Testis (tissue), 3 donors: Measurements from ENCODE around the gene GPR78. TPM values are rescaled to one million over a fixed set of nuclear protein-coding genes. Genes with fewer than 3 reads are reported as not detected.
"Not testable (repeated sequence)": the region's sequence is repeated elsewhere in the genome, so short reads cannot be mapped to it uniquely, and the experiment has no call there.

ENCODE experiments used
- DNase-seq: peaks from one replicate; pipeline ENCODE4 v3.0.0-alpha.2; 2019
- H3K27ac ChIP-seq, 2 donors: fragments of 200-600 bp; sonication (generic); one replicate each; pipeline ENCODE4 v1.5.1; 2019
- H3K27me3 ChIP-seq: fragments of 200-600 bp; sonication (generic); one replicate; pipeline ENCODE4 v1.5.1; 2019
- H3K36me3 ChIP-seq: fragments of 200-600 bp; sonication (generic); one replicate; pipeline ENCODE4 v1.5.1; 2017; ENCODE audit warnings: low read depth; ENCODE audit errors: missing control alignments
- H3K4me1 ChIP-seq: fragments of 200-600 bp; sonication (generic); one replicate; pipeline ENCODE4 v1.5.1; 2019
- H3K4me3 ChIP-seq, 2 donors: fragments of 200-600 bp; sonication (generic); one replicate each; pipeline ENCODE4 v1.5.1; 2017 to 2019
- H3K9me3 ChIP-seq: fragments of 200-600 bp; sonication (generic); one replicate; pipeline ENCODE4 v1.5.1; 2017
- POLR2A ChIP-seq: fragments of 450-650 bp; IDR thresholded peaks from one replicate; pipeline ENCODE4 v1.6.1; 2017; ENCODE audit warnings: antibody characterized with exemption, mild to moderate bottlenecking, moderate library complexity
- WGBS, 2 donors: methylation state at CpG; one replicate each; pipeline ENCODE4 v1.1.5; 2018; 5-methylcytosine and 5-hydroxymethylcytosine counted together
- intact Hi-C: fragments of 100-400 bp; cut with DNase I; formaldehyde crosslinking; loops from one replicate; pipeline ENCODE4 v1.15.1; 2023; ENCODE audit warnings: low total_unique reads
- polyA plus RNA-seq: library from polyadenylated mRNA; stranded (reverse); fragments of 350-450 nt; fragmentation: Illumina TruSeq; extraction: RNeasy Lipid Tissue Mini Kit (QIAGEN cat#74804); gene quantifications from one replicate; pipeline ENCODE4 v1.2.3, GENCODE V29; 2014; ENCODE audit warnings: low read depth, low replicate concordance; ENCODE audit not compliant: insufficient read depth
- total RNA-seq, 2 donors: library from RNA; depleted of rRNA; stranded (reverse); fragments of >200 nt; gene quantifications; one replicate each; pipeline ENCODE4 v1.2.3, GENCODE V29; 2016
- TF ChIP-seq, protein P1 (sequence below), 3 experiments: fragments of 450-650 bp in 2 of 3; fragments of 200-600 bp in 1 of 3; sonication (generic) in 1 of 3; IDR thresholded peaks; one replicate each; pipeline ENCODE4 v1.5.1; 2016 to 2019; ENCODE audit warnings: antibody characterized with exemption in 3 of 3, mild to moderate bottlenecking in 2 of 3, moderate library complexity in 1 of 3

GPR78 gene
- total and polyA plus RNA-seq, 3 donors from 2014 or later, result 0.34 to 0.99 (median 0.39) TPM

DNA sequence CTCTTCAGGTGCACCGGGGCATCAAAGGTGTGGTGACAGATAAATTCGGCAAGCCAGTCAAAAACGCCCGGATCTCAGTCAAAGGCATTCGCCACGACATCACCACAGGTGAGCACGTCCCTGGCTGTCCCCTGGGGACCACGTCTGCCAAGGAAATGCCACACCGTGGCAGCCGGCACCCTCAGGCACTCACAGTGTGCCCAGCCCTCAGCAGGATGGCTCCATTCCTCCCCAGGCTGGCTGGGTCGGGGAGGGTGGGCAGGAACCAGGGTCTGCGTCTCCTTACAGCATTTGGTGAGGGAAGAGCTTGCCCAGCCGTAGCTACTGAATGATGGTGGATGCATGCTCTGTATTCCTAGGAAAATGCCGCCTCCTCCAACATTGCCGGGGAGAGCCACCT is 38.2 kb downstream of the GPR78 start:
- H3K27me3 ChIP-seq, result no peaks in the 10 kb centered on the region
- DNase-seq, result no peak
- no peak overlapping the region for H3K27ac ChIP-seq
- TF ChIP-seq, protein P1, sequence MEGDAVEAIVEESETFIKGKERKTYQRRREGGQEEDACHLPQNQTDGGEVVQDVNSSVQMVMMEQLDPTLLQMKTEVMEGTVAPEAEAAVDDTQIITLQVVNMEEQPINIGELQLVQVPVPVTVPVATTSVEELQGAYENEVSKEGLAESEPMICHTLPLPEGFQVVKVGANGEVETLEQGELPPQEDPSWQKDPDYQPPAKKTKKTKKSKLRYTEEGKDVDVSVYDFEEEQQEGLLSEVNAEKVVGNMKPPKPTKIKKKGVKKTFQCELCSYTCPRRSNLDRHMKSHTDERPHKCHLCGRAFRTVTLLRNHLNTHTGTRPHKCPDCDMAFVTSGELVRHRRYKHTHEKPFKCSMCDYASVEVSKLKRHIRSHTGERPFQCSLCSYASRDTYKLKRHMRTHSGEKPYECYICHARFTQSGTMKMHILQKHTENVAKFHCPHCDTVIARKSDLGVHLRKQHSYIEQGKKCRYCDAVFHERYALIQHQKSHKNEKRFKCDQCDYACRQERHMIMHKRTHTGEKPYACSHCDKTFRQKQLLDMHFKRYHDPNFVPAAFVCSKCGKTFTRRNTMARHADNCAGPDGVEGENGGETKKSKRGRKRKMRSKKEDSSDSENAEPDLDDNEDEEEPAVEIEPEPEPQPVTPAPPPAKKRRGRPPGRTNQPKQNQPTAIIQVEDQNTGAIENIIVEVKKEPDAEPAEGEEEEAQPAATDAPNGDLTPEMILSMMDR (IDR thresholded peaks at IDR 0.05), result no peak
- no peak for TF ChIP-seq POLR2A
- H3K4me3 ChIP-seq, result no peak overlapping the region
- intact Hi-C loops, result no loop called here
- no peaks in the 10 kb centered on the region for H3K9me3 ChIP-seq
- 83 to 87% methylated on average over 7 to 15 of the region's 15 CpGs for WGBS, 2 donors
- H3K36me3 ChIP-seq, result no peaks in the 10 kb centered on the region
- no peaks in the 10 kb centered on the region for H3K4me1 ChIP-seq

DNA sequence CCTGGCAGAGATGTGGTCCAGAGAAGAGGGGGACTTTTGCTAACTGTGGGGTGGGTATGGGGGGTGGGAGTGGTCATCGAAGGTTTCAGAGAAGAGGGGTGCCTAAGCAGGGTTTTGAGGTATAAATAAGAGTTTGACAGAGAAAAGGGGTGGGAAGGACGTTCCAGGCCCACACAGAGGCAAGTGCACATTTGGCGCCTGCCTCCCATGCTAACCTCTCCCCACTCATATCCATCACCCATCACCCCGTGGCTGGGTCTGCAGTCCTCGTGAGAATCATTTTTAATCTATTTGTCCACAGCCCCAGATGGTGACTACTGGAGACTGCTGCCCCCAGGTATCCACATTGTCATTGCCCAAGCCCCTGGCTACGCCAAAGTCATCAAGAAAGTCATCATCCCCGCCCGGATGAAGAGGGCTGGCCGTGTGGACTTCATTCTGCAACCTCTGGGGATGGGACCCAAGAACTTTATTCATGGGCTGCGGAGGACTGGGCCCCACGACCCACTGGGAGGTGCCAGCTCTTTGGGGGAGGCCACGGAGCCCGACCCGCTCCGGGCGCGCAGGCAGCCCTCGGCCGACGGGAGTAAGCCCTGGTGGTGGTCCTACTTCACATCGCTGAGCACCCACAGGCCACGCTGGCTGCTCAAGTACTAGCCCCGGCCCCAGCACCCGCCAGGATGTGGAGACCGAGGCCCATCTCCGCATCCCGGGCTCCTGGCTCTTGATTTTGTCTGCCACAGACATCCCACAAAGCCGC is 38.9 kb downstream of the GPR78 start:
- intact Hi-C loops, result no loop called here
- Histone ChIP-seq H3K9me3 (no peaks in the 10 kb centered on the region), H3K27me3 (no peaks in the 10 kb centered on the region), H3K27ac (no peak overlapping the region), H3K4me3 (no peak overlapping the region), H3K36me3 (no peaks in the 10 kb centered on the region), H3K4me1 (no peaks in the 10 kb centered on the region)
- 90 to 95% methylated on average over 17 to 22 of the region's 28 CpGs for WGBS, 2 donors
- TF ChIP-seq, protein P1 (IDR thresholded peaks at IDR 0.05), result no peak
- no peak for TF ChIP-seq POLR2A
- DNase-seq, result no peak

DNA sequence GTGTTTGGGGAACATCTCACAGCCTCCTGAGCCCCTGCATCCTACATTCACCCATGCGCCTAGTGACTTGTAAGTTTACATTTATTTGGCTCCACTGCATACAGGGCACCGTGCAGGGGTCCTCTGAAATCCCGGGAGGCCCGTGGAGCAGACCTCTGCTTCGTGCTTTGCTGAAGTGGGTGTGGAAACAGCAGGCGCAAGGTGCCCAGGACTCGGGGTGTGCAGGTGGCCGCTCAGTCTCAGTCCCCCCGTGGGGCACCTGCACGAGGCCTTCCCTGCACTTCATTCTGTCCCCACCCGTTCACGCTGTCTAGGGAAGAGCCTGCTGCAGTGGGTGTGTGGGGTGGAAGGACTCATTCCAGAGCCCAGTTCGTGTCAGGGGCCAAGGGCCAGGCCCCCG is 40.9 kb downstream of the GPR78 start:
- H3K36me3 ChIP-seq, H3K27me3 ChIP-seq, H3K27ac ChIP-seq, DNase-seq, H3K4me1 ChIP-seq, intact Hi-C loops, H3K9me3 ChIP-seq, H3K4me3 ChIP-seq: not testable (repeated sequence)
- 79% methylated on average over 9 of the region's 14 CpGs; no CpG with 5 or more reads in 1 of the 2 donors for WGBS, 2 donors

DNA sequence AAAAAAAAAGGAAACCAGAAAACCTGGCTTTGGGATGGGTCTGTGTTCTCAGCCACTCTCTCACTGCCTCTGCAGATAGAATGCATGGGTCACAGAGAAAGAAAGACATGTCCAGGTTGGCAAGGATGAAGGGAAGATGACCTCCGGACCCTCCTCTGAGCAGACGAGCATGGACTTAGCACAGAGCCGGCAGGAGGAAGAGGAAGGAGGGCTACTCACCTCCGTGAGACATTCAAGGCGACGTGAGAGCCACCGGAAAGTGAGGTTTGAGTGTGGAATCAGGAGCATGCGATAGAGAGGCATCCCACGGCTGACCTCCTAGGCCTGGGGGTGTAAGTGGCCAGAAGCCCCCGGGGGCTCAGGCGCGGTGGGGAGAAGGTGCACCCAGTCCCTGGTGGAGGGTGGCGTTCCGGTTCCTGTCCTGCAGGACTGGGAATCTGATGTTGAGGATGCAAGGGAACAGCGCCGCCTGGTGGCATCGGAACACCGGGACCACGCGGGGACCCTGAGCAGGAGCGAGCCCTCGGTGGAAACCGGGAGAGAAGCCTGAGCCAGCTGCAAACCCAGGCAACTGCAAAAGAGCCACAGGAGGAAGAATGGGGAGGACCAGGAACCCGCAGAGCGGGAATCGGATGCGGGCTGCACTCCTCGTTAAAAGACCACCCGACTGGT is 44.5 kb downstream of the GPR78 start:
- H3K4me1 ChIP-seq, H3K36me3 ChIP-seq, intact Hi-C loops, H3K27me3 ChIP-seq, H3K27ac ChIP-seq, H3K4me3 ChIP-seq, DNase-seq, H3K9me3 ChIP-seq: not testable (repeated sequence)
- no CpG with 5 or more reads among the region's 29 CpGs for WGBS, 2 donors

DNA sequence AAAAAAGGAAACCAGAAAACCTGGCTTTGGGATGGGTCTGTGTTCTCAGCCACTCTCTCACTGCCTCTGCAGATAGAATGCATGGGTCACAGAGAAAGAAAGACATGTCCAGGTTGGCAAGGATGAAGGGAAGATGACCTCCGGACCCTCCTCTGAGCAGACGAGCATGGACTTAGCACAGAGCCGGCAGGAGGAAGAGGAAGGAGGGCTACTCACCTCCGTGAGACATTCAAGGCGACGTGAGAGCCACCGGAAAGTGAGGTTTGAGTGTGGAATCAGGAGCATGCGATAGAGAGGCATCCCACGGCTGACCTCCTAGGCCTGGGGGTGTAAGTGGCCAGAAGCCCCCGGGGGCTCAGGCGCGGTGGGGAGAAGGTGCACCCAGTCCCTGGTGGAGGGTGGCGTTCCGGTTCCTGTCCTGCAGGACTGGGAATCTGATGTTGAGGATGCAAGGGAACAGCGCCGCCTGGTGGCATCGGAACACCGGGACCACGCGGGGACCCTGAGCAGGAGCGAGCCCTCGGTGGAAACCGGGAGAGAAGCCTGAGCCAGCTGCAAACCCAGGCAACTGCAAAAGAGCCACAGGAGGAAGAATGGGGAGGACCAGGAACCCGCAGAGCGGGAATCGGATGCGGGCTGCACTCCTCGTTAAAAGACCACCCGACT is 50.2 kb downstream of the GPR78 start:
- H3K4me3 ChIP-seq, intact Hi-C loops, H3K4me1 ChIP-seq, DNase-seq, H3K27ac ChIP-seq, H3K27me3 ChIP-seq, H3K9me3 ChIP-seq, H3K36me3 ChIP-seq: not testable (repeated sequence)
- WGBS, 2 donors, result no CpG with 5 or more reads among the region's 29 CpGs

DNA sequence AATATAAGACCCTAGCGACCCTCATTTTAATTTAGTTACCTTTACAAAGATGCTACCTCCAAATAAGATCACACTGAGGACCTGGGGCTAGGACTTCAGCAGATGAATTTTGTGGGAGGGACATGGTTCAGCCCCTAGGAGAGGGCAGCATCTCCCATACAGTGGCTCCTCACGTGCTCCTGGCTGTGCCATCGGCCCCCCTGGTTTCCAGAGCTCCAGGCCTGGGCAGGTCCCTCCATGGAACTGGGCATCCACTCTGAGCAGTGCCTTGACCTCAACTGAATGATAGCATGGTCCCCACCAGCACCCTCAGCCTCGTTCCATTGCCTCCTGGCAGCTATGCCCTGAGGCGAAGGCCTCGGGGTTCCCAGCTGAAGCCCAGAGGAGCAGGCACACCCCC is 51.7 kb downstream of the GPR78 start:
- DNase-seq, H3K9me3 ChIP-seq, intact Hi-C loops, H3K4me1 ChIP-seq, H3K27ac ChIP-seq, H3K4me3 ChIP-seq, H3K27me3 ChIP-seq, H3K36me3 ChIP-seq: not testable (repeated sequence)
- WGBS, 2 donors, result 86% methylated on average over 3 of the region's 6 CpGs; no CpG with 5 or more reads in 1 of the 2 donors

DNA sequence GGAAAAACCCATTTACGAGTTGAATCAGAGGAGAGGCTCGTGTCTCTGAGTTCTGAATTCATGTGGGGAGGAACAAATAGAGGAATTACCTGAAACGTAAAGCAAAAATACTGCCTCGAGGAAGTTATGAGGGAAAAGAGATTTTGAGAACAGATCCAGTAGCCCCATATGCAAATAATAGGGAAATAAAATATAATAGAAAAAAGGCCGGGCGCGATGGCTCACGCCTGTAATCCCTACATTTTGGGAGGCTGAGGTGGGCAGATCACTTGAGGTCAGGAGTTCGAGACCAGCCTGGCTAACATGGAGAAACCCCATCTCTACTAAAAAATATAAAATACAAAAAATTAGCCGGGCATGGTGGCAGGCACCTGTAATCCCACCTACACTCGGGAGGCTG is 54.6 kb downstream of the GPR78 start:
- intact Hi-C loops, DNase-seq: not testable (repeated sequence)
- 79 to 80% methylated on average over 6 to 7 of the region's 11 CpGs for WGBS, 2 donors

DNA sequence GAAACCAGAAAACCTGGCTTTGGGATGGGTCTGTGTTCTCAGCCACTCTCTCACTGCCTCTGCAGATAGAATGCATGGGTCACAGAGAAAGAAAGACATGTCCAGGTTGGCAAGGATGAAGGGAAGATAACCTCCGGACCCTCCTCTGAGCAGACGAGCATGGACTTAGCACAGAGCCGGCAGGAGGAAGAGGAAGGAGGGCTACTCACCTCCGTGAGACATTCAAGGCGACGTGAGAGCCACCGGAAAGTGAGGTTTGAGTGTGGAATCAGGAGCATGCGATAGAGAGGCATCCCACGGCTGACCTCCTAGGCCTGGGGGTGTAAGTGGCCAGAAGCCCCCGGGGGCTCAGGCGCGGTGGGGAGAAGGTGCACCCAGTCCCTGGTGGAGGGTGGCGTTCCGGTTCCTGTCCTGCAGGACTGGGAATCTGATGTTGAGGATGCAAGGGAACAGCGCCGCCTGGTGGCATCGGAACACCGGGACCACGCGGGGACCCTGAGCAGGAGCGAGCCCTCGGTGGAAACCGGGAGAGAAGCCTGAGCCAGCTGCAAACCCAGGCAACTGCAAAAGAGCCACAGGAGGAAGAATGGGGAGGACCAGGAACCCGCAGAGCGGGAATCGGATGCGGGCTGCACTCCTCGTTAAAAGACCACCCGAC is 55.8 kb downstream of the GPR78 start:
- H3K36me3 ChIP-seq, H3K4me3 ChIP-seq, H3K27ac ChIP-seq, H3K27me3 ChIP-seq, H3K4me1 ChIP-seq, DNase-seq, H3K9me3 ChIP-seq, intact Hi-C loops: not testable (repeated sequence)
- WGBS, 2 donors, result no CpG with 5 or more reads among the region's 29 CpGs

More for the DNA sequence above, 54.6 kb downstream of the GPR78 start:
- H3K9me3 ChIP-seq, H3K4me1 ChIP-seq, H3K27me3 ChIP-seq, H3K36me3 ChIP-seq, H3K27ac ChIP-seq, H3K4me3 ChIP-seq: not testable (repeated sequence)
